GM21447 (cell line): Measurements from ENCODE around the gene TYW5.

Experiments
- ATAC-seq: cut with Tn5 transposase; IDR thresholded peaks from one replicate; pipeline ENCODE4 v1.9.1; 2021; ENCODE audit not compliant: unreplicated experiment

Gene TYW5

GRCh38 chr2:199975273-199975895 is 20.1 kb upstream of the TYW5 start:
- no peak for ATAC-seq

DNA sequence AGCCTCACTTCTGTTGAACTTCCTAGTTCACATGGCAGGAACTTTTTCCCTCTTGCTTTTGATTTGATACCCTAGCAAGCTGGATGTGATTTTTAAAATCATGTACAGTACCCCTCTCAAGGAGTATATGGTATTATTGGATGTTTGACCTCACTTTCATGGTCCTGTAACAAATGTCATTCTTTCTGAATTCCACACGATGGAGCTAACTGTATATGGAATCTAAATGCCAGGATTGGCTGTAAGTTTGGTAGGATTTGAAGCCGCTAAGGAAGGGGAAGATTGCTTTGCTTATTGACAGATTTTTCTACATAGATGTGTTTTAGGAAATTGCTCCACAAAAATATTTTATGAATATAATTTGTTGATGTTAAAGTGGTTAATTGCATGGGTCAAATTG is 18.4 kb upstream of the TYW5 start:
- ATAC-seq, result no peak

- no peak for ATAC-seq
Observed at GRCh38 chr2:199972088-199972626, 16.9 kb upstream of the TYW5 start.

GRCh38 chr2:199968126-199968525 is 12.8 kb upstream of the TYW5 start:
- ATAC-seq, result no peak

- no peak for ATAC-seq
Observed at GRCh38 chr2:199966976-199967375, 11.7 kb upstream of the TYW5 start.

GRCh38 chr2:199966405-199966804 is 11.1 kb upstream of the TYW5 start:
- ATAC-seq, result no peak

DNA sequence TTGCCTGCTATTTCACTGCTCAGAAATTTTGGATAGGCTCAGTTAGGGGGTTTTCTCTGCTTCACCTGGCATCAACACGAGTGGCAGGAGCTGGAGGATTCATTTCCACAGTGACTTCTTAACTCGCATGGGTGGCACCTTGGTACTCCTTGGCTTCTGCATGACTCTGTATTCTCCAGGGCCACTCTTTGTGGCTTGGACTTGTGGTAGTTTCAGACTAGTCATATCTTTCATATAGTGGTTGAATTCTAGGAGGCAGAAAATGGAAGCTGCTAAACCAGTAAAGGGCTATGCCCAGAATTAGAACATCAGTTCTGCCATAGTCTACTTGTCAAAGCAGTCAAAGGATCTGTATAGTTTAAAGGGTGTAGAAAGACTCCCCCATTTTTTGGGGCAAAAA is 6.9 kb upstream of the TYW5 start:
- ATAC-seq, result no peak

DNA sequence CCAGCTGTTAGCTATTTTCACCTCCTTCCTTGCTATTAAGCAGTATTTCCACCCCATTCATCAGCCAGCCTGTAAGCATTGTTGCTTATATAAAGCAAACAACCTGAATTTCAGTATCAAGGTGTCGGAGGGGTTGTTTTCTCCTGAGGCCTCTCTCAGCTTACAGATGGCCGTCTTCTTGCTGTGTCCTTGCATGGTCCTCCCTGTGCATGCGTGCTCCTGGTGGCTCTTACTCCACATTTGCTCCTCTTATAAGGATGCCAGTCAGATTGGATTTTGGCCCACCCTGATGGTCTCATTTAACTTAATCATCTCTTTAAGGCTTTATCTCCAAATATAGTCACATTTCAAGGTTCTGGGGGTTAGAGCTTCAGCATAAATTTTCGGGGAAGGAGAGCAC is 2.7 kb upstream of the TYW5 start:
- no peak for ATAC-seq

DNA sequence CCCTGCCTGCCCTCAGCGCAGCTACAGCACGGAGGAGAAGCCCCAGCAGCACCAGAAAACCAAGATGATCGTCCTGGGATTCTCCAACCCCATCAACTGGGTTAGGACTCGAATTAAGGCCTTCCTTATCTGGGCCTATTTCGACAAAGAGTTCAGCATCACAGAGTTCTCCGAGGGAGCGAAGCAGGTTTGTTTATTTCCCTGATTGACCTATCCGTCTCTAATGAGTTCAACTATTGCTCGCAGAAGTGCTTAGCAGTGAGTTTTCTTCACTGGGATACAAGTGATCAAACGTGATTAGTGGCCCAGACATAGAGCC is 730 bp upstream of the TYW5 start:
- no peak for ATAC-seq

GRCh38 chr2:199955007-199955338 is 318 bp downstream of the TYW5 start:
- ATAC-seq, result peak; percentile 48

DNA sequence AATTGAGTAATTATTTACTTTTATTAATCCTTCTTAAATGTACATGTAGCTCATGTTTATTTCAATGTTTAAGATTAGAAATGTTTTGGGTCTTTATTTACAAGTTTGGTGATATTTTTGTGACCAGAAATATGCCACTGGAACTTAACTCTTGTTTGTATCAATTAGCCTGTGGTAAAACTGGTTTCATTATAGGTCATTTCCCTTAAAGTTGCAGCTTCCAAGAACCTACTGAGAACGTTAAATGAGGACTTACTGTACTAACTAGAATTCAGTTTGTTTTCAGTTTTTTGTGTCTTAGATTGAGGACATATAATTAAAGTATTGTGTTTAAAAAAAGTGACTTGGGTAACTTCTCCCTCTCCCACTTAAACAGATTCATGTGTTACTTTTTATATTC is 4.3 kb downstream of the TYW5 start:
- ATAC-seq, result no peak

DNA sequence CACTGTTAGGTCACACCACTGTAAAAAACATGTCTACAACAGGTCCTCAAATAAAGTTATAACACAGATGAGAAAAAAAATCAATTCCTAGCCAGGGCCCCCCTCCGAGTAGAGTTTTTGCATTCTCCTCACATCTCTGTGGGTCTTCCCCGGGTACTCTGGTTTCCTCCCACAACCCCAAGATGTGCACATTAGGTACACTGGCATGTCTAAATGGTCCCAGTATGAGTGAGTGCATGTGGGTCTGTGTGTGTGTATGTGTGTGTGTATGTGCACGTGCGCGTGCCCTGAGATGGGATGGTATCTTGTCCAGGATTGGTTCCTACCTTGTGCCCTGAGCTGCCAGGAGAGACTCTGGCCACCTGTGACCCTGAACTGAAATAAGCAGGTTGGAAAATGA is 4.9 kb downstream of the TYW5 start:
- ATAC-seq, result no peak

DNA sequence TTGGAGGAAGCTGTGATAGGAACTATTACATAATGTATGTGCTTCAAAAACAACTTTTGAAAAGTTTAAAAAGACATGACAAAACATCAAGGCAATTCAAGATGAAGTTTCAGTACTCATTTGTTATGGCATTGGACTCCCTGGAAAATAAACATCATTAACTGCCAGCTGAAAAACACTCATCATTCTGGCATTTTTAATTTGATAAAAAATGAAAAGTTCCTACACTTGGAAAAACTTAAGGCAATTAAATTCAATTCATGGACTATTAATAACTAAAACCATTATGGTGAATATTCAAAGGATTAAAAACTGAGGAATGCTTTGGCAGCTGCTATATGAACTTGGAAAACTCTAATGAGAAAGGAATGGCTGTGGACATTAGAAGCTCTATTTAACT is 8.5 kb downstream of the TYW5 start:
- ATAC-seq, result no peak

DNA sequence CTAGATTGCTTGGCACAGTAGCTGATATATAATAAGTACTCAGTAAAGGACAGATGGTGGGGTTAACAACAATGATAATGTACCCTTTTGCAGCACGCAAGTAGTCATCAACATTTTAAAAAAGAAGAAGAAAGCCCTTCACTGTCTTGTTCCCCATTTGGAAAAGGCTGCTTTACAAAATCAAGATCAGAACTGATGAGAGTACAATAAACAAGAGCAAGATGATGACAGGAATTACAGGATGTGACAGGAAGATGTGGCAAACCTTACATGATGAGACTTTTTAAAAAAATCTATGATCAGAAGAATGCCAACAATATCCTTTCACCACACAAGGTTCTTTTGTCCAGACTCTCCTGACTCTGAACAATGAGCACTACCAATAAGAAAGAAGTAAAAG is 9.1 kb downstream of the TYW5 start:
- no peak for ATAC-seq

DNA sequence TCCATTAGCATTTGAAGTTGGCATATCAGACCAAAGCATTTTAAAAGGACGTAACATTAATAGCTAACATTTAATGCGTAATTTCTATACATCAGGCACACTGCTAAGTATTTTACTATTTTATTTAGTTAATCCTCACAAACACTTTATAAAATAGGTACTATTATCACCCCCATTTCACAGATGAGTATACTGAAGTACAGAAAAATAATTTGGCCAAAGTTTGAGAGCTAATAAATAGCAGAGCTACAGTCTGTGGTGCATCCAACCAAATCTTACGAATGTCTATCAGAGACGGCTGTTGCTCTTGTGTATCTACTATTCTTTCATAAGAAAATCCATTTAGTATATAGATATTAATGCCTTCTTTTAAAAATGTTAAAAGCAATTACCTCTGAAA is 11.9 kb downstream of the TYW5 start:
- ATAC-seq, result no peak

- no peak for ATAC-seq
Observed at GRCh38 chr2:199940373-199940772, 14.9 kb downstream of the TYW5 start.

- ATAC-seq, result no peak
Observed at GRCh38 chr2:199936554-199936953, 18.7 kb downstream of the TYW5 start.

DNA sequence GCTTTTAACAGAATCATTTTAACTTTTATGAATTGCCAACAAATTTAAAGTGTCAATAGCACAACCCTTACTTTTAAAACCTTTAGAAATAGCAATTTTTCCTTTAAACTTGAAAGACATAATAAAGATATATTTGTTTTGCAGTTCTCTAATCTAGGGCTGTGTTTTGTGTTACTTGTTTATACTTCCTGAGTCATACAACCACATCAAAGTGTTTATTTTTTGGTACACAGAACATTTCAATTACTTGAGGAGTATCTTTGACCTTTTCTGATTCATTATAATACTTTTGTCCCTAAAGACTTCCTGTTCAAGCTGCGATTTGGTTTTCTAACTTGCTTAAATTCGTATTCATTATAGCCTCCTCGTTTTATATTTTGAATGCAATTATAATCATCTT is 21.8 kb downstream of the TYW5 start:
- ATAC-seq, result no peak

DNA sequence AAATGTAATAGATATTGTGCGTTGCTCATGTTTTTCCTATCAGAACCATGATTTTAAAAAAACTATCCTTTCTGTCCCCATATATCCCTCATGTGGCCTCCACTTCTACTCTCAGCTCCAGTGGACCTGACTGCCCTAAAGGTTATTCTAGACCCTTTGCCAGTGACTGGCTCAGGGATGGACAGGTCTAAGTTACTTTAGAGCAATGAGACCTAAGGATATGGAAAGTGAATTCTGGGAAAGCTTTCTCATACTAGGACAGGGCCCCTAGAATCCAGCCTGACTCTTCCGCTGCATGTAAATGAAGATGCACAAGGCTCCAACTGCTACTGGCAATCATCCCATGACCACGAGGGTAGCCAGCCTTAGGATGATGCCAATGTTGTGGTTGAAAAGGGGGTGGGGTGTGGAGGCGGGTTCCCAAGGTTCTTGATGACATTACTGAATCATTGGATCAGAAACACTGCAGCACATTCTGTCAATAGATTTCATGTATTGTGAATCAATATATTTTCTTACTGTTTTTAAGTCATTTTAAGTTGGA is 22.9 kb downstream of the TYW5 start:
- no peak for ATAC-seq

DNA sequence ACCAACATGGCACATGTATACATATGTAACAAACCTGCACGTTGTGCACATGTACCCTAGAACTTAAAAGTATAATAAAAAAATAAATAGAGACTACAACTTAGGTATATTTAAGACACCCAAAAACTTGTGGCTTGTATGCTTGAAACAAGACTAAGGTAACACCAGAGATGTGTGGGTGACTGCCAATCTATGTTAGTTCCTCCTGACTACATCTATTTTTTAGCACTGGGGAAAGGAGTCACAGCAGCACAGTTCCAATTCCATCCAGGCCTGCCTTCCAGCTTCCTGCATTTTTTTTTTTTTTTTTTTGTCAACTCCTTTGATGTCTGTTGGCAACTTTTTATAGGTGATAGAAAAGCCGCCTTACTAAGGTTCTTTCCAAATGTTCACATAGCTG is 26.0 kb downstream of the TYW5 start:
- ATAC-seq, result no peak

DNA sequence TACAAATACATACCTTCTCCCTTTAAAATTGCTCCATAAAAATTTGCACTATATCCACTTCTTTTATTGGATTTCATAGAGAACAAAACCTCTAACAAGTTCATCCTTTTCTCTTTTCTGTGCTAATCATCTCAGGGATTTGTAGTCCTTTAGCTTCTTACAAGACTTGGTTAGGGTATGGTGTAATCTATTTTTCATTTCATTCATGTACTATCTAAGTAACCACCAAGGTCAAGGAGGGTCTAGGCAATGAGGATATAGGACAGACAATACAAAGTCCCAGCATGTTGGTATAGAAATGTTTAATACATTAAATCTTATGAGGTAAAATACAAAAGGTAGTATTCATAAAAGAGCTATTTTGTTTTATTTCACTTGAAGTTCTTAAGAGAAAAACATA is 26.7 kb downstream of the TYW5 start:
- ATAC-seq, result no peak

- no peak for ATAC-seq
Observed at GRCh38 chr2:199928226-199928625, 27.1 kb downstream of the TYW5 start.

DNA sequence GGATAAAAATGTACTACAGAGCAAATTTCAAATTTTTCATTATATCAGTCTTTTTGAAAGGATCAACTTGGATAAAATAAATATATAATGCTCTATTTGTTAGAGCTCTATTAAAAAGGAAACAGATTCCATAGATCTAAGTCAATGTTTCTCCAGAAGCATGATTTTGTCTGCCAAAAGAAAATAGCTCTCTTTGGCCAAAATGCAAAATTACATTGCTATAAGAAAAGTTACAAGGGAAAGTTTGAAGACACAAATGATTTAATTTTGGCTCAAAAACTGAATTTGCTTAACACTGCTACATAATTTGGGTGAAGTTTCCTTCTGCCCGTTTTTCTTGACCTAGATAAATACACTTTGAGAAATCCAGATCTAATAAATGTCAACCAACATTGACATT is 28.5 kb downstream of the TYW5 start:
- ATAC-seq, result no peak
